T-helper 1 cell (primary cell): Measurements from ENCODE around the gene SLMAP.
A peak's percentile ranks its signal among the peaks of the same experiment; 100 is the strongest.
"Not testable (repeated sequence)": the region's sequence is repeated elsewhere in the genome, so short reads cannot be mapped to it uniquely, and the experiment has no call there.

Experiments used
- DNase-seq, 5 donors: peaks; one replicate each; pipeline ENCODE4 v3.0.0-alpha.2; 2012 to 2020

The SLMAP gene

DNA sequence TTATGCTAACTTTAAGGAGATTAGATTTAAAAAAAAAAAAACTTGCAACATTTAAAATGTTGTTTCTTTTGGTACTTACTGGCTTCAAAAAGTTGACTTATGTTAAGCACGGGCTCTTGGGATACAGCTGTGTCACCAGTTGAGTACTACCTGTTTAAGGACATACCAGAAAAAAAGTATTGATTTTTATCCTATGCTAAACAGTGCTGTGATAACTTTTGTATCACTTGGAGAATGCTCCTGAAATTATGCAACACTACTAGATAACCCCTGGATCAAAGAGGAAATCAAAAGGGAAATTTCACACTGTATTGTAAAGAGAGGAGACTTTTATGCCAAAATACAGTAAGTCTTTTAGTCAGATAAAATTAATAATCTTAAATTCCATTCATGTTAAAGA lies 77.7 kb downstream of the SLMAP start:
- no peak for DNase-seq

DNA sequence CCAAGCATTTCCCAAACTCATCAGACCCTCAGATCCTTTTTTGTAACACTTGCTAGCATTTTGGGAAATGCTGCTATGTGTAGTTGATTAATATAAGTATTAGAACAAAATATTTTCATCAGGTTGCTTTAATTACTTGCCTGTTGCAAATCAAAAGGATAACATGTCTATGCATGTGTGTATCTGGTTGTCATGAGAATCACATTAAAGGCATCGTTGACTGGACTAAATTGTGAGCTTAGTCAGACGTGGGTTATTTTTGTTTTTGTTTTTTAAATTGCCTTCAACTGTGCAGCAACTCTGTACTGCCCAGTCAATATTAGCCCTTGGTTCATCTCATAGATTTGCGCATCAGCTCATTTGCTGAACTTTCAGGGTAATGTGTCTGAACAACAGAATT lies 81.6 kb downstream of the SLMAP start:
- DNase-seq, result no peak

DNA sequence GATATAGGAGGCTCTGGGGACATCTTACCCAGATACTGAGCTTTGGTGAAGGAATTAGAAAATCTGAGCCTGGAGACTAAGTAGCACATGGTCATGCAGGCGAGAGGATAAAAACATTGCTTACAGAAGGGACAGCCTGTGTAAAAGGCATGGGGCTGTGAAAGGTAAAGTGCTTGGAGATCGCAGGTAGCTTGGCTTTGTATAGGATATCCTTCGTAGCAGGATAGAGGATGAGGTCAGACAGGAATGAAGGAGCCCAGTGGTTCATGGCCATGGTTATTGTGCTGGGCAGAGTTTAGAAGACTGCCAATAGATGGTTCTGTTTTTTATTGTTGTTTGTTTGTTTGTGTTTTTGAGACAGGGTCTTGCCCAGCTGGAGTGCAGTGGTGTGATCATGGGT lies 82.5 kb downstream of the SLMAP start:
- DNase-seq, result no peak

DNA sequence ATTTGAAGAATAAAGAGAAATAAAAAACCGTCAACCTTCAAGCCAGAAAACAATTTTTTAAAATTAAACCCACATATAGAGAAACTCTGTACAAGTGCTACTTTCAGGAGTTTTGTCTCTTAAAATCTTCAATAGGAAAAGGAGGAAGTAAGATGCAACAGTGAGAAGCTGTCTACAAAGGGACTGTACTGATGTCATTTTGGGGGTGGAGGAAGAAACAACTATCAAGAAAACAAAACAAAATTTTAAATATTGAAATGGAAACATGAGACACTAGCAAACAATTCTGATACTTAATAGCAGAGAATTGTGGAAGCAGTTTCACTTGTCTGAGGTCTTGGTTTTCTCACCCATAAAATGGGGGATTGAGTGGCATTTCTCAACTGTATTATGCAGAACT lies 84.4 kb downstream of the SLMAP start:
- DNase-seq, result no peak

DNA sequence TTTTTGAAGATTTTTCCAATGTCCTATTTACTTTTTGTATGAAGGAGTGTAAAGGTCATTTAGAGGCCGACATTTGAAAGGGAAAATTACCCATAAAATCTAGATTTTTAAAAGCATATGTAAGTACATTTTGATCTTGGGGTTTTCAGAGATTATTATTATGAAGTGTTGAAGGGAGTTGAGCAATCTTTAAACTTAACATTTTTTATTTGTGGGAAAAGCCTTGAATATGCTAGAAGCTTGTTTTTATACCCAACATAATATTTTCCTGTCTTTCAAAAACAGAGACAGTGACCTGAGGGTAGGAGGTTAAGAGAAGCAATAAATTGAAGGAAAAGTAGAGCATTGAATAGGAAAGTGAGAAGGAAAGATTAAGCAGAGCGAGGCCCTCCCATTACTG lies 85.7 kb downstream of the SLMAP start:
- no peak for DNase-seq

DNA sequence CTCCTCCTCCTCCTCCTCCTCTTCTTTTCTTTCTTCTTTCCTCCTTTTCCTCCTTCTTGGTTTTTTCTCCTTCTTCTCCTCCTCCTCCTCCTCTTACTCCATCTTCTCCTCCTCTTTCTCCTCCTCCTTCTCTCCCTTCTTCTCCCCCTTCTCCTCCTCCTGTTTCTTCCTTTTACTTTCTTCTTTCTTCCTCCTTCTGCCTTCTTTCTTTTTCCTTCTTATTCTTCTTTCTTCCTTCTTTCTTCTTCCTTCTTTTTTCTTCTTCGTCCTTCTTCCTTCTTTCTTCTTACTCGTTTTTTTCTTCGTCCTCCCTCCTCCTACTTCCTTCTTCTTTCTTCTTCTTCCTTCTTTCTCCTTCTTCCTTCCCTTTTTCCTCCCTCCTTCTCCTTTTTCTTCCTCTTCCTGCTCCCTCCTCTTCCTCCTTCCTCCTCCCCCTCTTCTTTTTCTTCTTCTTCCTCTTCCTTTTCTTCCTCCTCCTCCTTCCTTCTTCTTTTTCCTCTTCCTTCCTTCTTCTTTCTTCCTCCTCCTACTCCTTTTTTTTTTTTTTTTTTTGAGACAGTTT lies 92.1 kb downstream of the SLMAP start:
- no peak for DNase-seq

DNA sequence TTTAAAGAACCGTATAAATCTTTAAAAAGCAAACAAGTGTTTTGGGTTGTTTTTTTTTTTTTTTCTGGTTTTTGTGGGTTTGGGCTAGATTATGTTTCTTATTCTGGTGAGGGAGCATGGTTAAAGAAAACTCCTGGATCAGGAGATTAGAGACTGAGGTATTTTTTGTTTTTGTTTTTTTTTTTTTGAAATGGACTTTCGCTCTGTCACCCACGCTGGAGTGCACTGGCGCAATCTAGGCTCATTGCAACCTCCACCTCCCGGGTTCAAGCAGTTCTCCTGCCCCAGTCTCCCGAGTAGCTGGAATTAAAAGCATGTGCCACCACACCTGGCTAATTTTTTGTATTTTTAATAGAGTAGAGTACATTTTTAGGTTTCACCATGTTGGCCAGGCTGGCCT lies 95.2 kb downstream of the SLMAP start:
- no peak for DNase-seq

DNA sequence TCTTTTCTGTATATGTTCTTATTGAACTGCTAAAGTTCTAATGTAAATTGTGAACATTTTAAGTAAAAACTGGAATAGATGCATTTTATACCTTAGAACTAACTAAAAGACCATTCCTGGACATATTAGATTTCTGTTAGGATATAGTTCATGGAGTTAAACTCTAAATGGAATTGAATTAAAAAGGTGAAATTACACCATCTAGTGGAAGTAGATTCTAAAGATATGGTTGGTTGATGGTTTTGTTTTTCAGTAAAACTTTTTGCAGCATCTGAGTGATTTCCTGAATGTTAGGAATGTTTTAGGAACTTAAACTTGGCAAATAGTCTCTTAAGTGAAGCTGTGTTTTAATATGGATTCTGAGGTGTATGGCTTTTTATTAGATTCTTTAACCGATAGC lies 96.8 kb downstream of the SLMAP start:
- DNase-seq, result no peak

DNA sequence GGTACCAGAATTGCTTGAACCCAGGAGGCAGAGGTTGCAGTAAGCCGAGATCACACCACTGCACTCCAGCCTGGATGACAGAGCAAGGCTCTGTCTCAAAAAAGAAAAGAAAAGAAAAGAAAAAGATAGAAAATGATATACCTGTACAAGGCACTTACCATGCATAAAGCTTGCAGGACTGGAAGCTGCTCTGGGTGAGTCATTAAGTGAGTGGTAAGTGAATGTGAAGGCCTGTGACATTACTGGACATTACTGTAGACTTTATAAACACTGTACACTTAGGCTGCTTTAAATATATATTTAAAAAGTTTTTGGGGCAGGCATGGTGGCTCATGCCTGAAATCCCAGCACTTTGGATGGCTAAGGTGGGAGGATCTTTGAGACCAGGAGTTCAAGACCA lies 99.2 kb downstream of the SLMAP start:
- no peak for DNase-seq

DNA sequence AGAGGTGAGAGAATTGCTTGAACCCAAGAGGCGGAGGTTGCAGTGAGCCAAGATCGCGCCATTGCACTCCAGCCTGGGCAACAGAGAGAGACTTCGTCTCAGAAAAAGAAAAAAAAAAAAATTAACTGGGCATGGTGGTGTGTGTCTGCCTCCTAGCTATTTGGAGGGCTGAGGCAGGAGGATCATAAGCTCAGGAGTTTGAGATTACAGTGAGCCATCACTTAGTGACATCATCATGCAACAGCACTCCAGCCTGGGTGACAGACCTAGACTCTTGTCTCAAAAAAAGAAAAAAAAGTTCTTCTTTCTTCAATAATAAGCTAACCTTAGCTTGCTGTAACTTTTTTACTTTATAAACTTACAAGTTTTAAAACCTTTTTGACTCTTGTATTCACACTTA lies 99.8 kb downstream of the SLMAP start:
- DNase-seq, result no peak

DNA sequence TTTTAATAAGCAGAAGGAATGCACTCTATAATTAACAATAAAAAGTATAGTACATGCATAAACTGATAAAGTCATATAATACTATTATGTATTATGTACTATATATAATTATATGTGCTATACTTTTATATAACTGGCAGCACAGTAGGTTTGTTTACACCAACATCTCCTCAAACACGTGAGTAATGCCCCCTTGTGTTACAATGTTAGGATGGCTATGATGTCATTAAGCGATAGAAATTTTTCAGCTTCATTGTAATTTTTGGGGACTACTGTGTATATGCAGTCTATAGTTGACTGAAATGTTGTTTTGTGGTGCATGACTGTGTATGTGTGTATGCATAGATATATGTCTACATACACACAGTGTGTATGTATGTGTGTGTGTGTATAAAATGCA lies 100.6 kb downstream of the SLMAP start:
- peak in 1 of 5 donors; percentile 8 for DNase-seq

DNA sequence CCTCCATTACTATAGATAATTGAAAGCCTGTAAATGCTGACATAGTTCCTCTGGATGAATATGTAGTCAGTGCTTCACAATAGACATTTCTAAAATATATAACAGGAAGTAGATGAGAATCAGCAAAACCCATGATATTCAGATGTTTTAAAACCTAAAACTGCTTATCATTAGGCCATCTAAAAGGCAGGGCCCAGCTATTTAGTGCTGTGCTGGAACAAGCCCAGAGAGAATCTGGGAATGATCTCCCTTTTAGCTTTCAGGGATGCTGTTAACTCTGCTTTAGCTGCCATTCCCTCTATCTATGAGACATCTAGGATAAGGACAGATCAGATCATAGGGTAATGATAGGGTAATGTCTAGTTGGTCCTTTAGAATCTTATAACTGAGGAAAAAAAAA lies 106.8 kb downstream of the SLMAP start:
- no peak for DNase-seq

DNA sequence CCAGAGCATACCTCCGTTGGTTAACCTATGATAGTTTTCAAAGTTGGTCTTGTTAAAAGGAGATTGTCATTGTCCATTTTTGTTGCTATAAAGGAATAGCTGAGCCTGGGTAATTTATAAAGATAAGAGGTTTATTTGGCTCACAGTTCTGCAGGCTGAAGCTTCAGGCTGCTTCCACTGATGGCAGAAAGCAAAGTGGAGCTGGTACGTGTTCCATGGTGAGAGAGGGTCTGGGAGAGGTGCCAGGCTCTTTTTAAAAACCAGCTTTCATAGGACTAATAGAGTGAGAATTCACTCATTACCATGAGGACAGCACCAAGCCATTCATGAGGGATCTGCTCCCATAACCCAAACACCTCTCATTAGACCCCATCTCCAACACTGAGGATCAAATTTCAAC lies 107.3 kb downstream of the SLMAP start:
- no peak for DNase-seq

DNA sequence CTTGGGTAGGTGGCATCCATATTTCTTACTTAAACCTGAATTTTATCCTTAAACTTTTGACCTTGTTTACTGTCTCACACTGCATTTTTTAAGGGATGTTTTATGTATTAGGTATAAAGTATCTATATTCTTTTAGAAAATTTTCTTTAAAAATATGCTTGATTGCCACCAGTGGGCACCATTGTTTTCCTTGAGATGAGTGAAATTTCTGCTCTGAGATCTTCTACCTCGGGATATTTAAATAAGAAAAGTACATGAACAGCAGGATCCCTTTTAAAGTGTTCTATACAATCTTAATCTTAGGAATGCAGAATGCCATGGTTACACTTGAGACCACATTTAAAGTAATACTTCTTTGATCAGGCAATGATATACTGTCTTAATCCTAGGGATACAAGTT lies 108.7 kb downstream of the SLMAP start:
- DNase-seq, result no peak

DNA sequence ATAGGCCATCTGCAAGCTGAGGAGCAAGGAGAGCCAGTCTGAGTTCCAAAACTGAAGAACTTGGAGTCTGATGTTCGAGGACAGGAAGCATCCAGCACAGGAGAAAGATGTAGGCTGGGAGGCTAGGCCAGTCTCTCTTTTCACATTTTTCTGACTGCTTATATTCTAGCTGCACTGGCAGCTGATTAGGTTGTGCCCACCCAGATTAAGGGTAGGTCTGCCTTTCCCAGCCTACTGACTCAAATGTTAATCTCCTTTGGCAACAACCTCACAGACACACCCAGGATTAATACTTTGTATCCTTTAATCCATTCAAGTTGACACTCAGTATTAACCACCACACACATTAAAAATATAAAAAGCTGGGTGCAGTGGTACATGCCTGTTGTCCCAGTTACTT lies 113.0 kb downstream of the SLMAP start:
- not testable (repeated sequence) for DNase-seq

DNA sequence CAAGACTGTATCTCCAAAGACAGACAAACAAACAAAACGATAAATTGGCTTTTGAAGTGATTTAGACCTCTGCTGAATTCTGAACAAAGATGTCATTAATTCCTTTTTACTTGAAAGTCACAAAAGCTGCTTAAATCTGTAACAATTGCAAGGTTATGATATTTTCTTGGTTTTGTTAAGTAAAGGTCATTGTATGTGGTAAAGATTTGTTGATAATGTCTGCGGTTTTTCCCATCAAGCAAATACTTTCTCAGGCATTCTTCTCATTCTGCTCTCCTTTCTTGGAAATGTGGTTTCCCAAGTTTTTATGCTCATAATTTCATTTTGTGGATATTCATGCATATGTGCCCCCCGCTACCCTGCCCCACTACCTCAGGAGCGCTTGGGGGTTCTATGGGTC lies 116.5 kb downstream of the SLMAP start:
- DNase-seq, result no peak

DNA sequence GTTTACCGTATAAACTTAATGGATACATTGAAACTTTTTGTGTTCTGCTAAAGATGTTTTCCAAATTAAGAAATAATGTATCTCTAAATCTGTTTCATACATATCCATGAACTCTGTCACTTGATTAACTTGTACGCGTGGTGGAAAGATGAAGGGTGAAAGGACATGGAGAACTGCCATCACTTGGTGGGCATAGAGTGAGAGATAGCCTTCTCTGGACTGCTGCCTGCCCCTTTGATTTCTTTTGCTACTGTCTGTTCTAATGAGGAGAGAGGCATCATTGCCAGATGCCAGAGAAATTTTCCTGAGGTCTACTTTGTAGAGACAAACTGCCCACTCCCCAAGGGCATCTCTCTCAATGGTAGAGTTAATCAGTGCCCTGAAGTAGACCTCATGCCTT lies 120.5 kb downstream of the SLMAP start:
- no peak for DNase-seq

DNA sequence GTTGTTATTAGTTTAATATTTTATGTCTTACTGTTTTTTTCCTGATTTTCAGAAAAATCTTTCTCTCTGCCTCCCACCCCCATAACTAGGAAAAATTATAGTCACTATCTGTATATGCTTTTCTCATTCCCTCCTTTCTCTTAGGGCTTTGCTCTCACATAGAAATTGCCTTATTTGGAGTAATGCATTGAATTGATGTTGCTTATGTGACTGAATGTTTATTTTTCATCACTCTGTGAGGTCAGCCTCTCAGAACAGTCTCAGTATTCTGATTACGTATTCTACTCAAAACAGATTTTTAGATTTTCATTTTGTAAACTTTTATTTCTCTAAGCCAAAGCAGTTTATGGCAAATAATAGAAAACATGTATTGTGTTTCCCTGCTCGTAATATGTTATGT lies 121.0 kb downstream of the SLMAP start:
- DNase-seq, result no peak

DNA sequence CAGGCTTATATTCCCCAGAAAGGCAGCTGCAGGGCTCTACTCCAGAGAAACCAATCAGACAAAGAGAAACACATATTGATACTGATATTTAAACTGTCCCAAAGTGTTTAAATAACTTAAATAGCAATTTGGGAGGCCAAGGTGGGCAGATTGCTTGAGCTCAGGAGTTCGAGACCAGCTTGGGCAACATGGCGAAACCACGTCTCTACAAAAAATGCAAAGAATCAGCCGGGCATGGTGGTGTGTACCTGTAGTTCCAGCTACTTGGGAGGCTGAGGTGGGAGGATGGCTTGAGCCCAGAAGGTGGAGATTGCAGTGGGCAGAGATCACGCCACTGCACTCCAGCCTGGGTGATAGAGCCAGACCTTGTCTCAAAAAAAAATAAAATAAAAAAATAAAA lies 128.3 kb downstream of the SLMAP start:
- not testable (repeated sequence) for DNase-seq

DNA sequence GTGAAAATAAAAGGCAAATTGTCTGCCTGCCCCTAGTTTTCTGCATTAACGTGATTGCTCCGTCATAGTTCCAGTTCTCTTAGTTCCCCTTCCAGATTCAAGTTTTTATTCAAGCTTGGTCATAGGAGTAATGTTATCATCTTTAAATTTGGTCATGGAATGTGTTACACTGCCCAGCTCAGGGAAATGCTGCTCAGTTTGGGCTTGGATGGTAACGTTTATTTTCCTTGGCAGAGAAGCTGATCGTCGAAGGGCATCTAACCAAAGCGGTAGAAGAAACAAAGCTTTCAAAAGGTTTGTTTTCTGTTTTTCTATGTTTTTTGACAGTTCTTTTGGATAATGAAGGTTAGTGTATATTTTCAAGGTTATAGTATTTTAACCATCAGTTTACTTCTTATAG lies 133.7 kb downstream of the SLMAP start:
- no peak for DNase-seq

DNA sequence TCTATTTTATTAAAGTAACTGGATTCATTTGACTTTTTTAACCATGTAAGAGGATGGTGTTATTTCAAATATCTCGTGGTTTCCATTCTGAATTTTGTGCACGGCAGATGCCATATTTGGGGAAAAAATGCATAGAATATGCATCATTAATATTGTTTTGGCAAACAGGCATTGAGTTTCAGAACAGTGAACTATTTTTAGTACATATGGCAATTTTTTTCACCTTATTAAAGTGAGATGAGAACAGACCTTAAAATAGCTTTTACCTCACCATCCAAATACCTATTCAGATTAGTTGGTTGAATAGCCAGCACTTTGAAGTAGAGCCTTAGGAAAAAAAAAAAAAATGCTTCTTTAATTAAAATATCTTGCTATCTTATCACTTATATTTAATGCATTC lies 134.8 kb downstream of the SLMAP start:
- no peak for DNase-seq

DNA sequence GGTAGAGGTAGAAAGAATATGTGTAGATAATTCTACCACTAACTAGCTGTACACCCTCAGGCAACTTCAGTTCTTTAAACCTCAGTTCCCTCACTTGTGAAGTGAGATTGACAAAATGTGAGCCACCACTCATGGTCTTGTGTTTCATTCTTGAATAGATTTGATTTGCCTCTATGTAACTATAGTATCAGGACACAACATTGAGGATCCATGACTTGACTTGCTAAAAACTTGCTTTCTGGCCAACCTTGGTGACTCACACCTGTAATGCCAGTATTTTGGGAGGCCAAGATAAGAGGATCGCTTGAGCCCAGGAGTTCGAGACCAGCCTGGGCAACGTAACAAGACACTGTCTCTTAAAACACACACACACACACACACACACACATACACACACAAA lies 136.3 kb downstream of the SLMAP start:
- DNase-seq, result no peak

DNA sequence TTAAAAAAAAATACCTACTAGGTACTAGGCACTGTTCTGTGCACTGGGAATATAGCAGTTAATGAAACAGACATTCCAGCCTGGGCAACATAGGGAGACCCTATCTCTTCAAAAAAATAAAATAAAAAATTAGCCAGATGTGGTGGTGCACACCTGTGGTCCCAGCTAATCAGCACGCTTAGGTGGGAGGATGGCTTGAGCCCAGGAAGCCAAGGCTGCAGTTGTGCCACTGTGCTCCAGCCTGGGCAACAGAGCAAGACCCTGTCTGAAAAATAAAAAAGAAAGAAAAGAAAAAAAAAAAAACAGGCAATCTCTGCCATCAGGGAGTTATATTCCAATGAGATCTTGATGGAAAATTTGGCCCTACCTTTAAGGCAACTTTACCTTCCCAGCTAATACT lies 137.0 kb downstream of the SLMAP start:
- DNase-seq, result no peak

DNA sequence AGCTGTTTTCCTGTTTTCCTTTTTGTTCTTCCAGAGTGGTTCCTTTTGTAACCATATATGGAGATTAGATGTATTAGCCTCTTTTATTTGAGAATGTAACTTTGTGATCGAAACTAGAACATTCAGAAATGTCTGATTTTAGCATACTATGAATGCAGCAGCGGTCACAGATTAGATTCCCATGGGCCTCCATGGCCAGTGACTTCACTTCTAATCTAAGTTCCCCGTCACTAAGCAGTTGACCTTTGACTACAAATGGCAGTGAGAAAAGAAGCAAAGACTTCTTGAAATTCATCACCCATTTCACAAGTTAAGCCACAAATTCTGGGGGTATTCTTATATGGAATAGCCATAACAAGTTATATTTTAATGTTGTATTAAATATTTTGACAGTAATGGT lies 137.6 kb downstream of the SLMAP start:
- DNase-seq, result no peak

DNA sequence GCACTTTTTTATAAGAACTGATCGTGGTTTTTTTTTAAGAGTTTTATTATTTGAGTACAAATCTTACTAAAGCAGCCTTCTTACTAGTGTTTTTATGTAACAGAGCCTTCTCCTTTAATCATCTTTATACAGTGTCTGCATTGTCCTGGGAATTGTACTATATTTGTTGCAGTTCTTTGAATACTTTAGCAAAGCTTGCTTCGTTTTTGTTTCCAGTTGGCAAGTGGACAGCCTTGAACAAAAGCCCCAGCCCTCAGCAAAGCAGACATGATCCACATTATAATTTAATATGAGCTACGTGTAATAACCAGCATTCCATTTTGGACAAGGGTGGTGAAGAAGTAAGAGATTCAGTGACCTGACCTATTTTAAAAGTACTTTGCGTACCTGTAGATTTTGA lies 139.9 kb downstream of the SLMAP start:
- DNase-seq, result no peak

DNA sequence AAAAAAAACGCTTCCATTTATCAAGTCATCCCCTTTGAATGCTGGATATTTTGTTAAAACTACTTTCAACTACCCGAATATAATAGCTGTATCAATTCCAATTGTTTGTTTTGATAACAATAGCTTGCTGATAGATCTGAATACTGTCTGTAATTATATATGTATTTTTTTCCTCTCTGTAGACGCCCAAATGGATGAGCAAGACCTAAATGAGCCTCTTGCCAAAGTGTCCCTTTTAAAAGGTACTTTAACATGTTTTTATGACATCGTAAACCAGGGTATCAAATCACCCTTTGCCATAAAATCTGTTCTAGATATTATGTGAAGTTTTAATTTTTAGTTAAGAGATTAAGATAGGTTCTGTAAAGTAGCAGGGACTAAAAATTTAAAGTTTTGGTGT lies 140.6 kb downstream of the SLMAP start:
- DNase-seq, result no peak
